GM23338 (cell line): ENCODE measurements around the gene TRMT6. TPM values are rescaled to one million over a fixed set of nuclear protein-coding genes. Genes with fewer than 3 reads are reported as not detected.

Source experiments
- ATAC-seq: fragments of 200-7000 bp; cut with Tn5 transposase; 3 replicates; pipeline ENCODE4 v1.9.1; 2020
- DNase-seq: peaks from one replicate; pipeline ENCODE4 v3.0.0-alpha.2; 2015; ENCODE audit warnings: low spot score
- H2AFZ ChIP-seq: fragments of 200-600 bp; sonication (generic); 2 replicates; pipeline ENCODE4 v1.8.0; 2016; ENCODE audit warnings: antibody characterized with exemption, mild to moderate bottlenecking, moderate library complexity
- H3F3A ChIP-seq: fragments of 200-600 bp; sonication (generic); replicated peaks from 2 replicates; pipeline ENCODE4 v1.8.0; 2017; ENCODE audit warnings: antibody characterized with exemption, mixed run types, low read depth
- H3K27ac ChIP-seq: fragments of 200-600 bp; sonication (generic); 2 replicates; pipeline ENCODE4 v1.6.1; 2016; ENCODE audit warnings: low read depth
- H3K27me3 ChIP-seq: fragments of 200-600 bp; sonication (generic); 2 replicates; pipeline ENCODE4 v1.8.0; 2016; ENCODE audit warnings: mild to moderate bottlenecking, mixed run types, moderate library complexity; ENCODE audit not compliant: insufficient read depth
- H3K36me3 ChIP-seq: fragments of 200-600 bp; sonication (generic); 2 replicates; pipeline ENCODE4 v1.8.0; 2016; ENCODE audit warnings: mild to moderate bottlenecking; ENCODE audit not compliant: insufficient read depth
- H3K4me1 ChIP-seq: fragments of 200-600 bp; sonication (generic); 2 replicates; pipeline ENCODE4 v1.8.0; 2016; ENCODE audit warnings: mild to moderate bottlenecking, moderate library complexity; ENCODE audit not compliant: insufficient read depth
- H3K4me2 ChIP-seq: fragments of 200-600 bp; sonication (generic); 2 replicates; pipeline ENCODE4 v1.7.1; 2017; ENCODE audit warnings: mixed run types
- H3K4me3 ChIP-seq: fragments of 200-600 bp; sonication (generic); 2 replicates; pipeline ENCODE4 v1.6.1; 2016; ENCODE audit warnings: mixed run types
- H3K79me2 ChIP-seq: fragments of 200-600 bp; sonication (generic); replicated peaks from 2 replicates; pipeline ENCODE4 v1.8.0; 2017; ENCODE audit warnings: mild to moderate bottlenecking; ENCODE audit not compliant: insufficient read depth
- H3K9me2 ChIP-seq: fragments of 200-600 bp; sonication (generic); 2 replicates; pipeline ENCODE4 v1.8.0; 2017; ENCODE audit not compliant: insufficient read depth
- H4K20me1 ChIP-seq: fragments of 200-600 bp; sonication (generic); replicated peaks from 2 replicates; pipeline ENCODE4 v1.8.0; 2017; ENCODE audit warnings: mild to moderate bottlenecking; ENCODE audit not compliant: insufficient read depth
- H3K27ac Mint-ChIP-seq: 2 replicates; pipeline ENCODE4 v1.8.0; 2020; ENCODE audit warnings: inconsistent platforms, mild to moderate bottlenecking, moderate library complexity, mixed read lengths
- H3K27me3 Mint-ChIP-seq: 3 replicates; pipeline ENCODE4 v1.8.0; 2022; ENCODE audit warnings: low read depth, mild to moderate bottlenecking, moderate library complexity, mixed read lengths, inconsistent platforms; ENCODE audit not compliant: insufficient read depth, poor library complexity
- H3K36me3 Mint-ChIP-seq: 3 replicates; pipeline ENCODE4 v1.8.0; 2021; ENCODE audit warnings: low read depth, mild to moderate bottlenecking, inconsistent platforms, moderate library complexity, mixed read lengths
- H3K4me1 Mint-ChIP-seq: 3 replicates; pipeline ENCODE4 v1.8.0; 2020; ENCODE audit warnings: mild to moderate bottlenecking, inconsistent platforms, mixed read lengths
- H3K4me3 Mint-ChIP-seq: 3 replicates; pipeline ENCODE4 v1.8.0; 2021; ENCODE audit warnings: moderate library complexity, mild to moderate bottlenecking, inconsistent platforms, mixed read lengths
- H3K9me3 Mint-ChIP-seq: 3 replicates; pipeline ENCODE4 v1.8.0; 2020; ENCODE audit warnings: moderate library complexity, mild to moderate bottlenecking, inconsistent platforms, mixed read lengths
- CREB1 ChIP-seq: fragments of 250-450 bp; sonication (Bioruptor Pico); IDR thresholded peaks from 2 replicates; pipeline ENCODE4 v1.5.0; 2020; ENCODE audit warnings: low read depth, mild to moderate bottlenecking, moderate library complexity
- EZH2 ChIP-seq: fragments of 200-600 bp; sonication (generic); IDR thresholded peaks from one replicate; pipeline ENCODE4 v1.8.0; 2017; ENCODE audit warnings: antibody characterized with exemption, mild to moderate bottlenecking, low read depth; ENCODE audit not compliant: unreplicated experiment
- EZH2phosphoT487 ChIP-seq: fragments of 200-600 bp; sonication (generic); IDR thresholded peaks from one replicate; pipeline ENCODE4 v1.8.1; 2018; ENCODE audit warnings: antibody characterized with exemption; ENCODE audit not compliant: unreplicated experiment
- JUNB ChIP-seq: IDR thresholded peaks from one replicate; pipeline ENCODE4 v1.6.1; 2016; ENCODE audit warnings: antibody characterized with exemption; ENCODE audit not compliant: unreplicated experiment
- POLR2AphosphoS5 ChIP-seq: IDR thresholded peaks from 2 replicates; pipeline ENCODE4 v1.6.1; 2016; ENCODE audit warnings: antibody characterized with exemption, low read depth
- STAT1 ChIP-seq: IDR thresholded peaks from one replicate; pipeline ENCODE4 v1.6.1; 2016; ENCODE audit warnings: antibody characterized with exemption; ENCODE audit not compliant: unreplicated experiment
- ZNF114 ChIP-seq: fragments of 250-450 bp; sonication (Bioruptor Pico); IDR thresholded peaks from 2 replicates; pipeline ENCODE4 v1.5.0; 2020; ENCODE audit warnings: mild to moderate bottlenecking, moderate library complexity
- ZNF331 ChIP-seq: fragments of 250-450 bp; sonication (Bioruptor Pico); IDR thresholded peaks from 2 replicates; pipeline ENCODE4 v1.5.0; 2020; ENCODE audit warnings: low read depth, mild to moderate bottlenecking, moderate library complexity
- ZNF462 ChIP-seq: fragments of 250-450 bp; sonication (Bioruptor Pico); IDR thresholded peaks from 2 replicates; pipeline ENCODE4 v1.5.0; 2020; ENCODE audit warnings: mild to moderate bottlenecking, moderate library complexity
- polyA plus RNA-seq: library from polyadenylated mRNA; unstranded; fragments of >200 nt; fragmentation: Nextera tagmentation; extraction: Ambion mirVana; gene quantifications from 2 replicates; pipeline ENCODE4 v1.2.1, GENCODE V29; 2016
- total RNA-seq: library from RNA; depleted of rRNA; stranded (reverse); fragments of >200 nt; shearing (Covaris generic); gene quantifications from 2 replicates; pipeline ENCODE4 v1.2.3, GENCODE V29; 2014

Gene TRMT6
- total and polyA plus RNA-seq, 2 experiments from 2014 or later: 15.5 to 26.3 TPM

GRCh38 chr20:5947276-5947675 is 3.1 kb downstream of the TRMT6 start (continued):
- TF ChIP-seq JUNB: no peak
- no peak for TF ChIP-seq ZNF462
- no peak for TF ChIP-seq EZH2
- no peak for TF ChIP-seq EZH2phosphoT487
- TF ChIP-seq CREB1: no peak

- DNase-seq (no peak), ATAC-seq (no peak)
- peaks cover 46% of the 10 kb centered on the region for H3K36me3 ChIP-seq
- peaks cover 7% of the 10 kb centered on the region for H3K4me1 ChIP-seq
- no peak overlapping the region for H3K4me3 ChIP-seq
- peaks cover 9% of the 10 kb centered on the region for H3K27me3 Mint-ChIP-seq
- no peaks in the 10 kb centered on the region for H3K27me3 ChIP-seq
- H3K4me1 Mint-ChIP-seq: peaks cover 4% of the 10 kb centered on the region; the same call in 2 of the 3 replicates
- H3K4me3 Mint-ChIP-seq: no peak overlapping the region
- no peak overlapping the region for H3K27ac Mint-ChIP-seq
- no peak overlapping the region for H3K4me2 ChIP-seq
- H3K9me3 Mint-ChIP-seq: no peaks in the 10 kb centered on the region; the same call in 2 of the 3 replicates
- no peak overlapping the region for H3K27ac ChIP-seq
- H3F3A ChIP-seq: no peaks in the 10 kb centered on the region
- no peaks in the 10 kb centered on the region for H3K9me2 ChIP-seq
- peaks cover 20% of the 10 kb centered on the region for H3K79me2 ChIP-seq
- H3K36me3 Mint-ChIP-seq: peaks cover 57% of the 10 kb centered on the region
- no peak overlapping the region for H2AFZ ChIP-seq
- peaks cover 12% of the 10 kb centered on the region for H4K20me1 ChIP-seq
- TF ChIP-seq ZNF462 (no peak), ZNF114 (CRISPR knock-in tag) (no peak), POLR2AphosphoS5 (no peak), EZH2phosphoT487 (no peak), STAT1 (no peak), CREB1 (no peak), ZNF331 (CRISPR knock-in tag) (no peak)
Measured at GRCh38 chr20:5945963-5946362, 4.4 kb downstream of the TRMT6 start.
